Left kidney (tissue), 2 donors: Measurements from ENCODE around the gene LRRC75A. TPM values are rescaled to one million over a fixed set of nuclear protein-coding genes. Genes with fewer than 3 reads are reported as not detected.
A peak's percentile ranks its signal among the peaks of the same experiment; 100 is the strongest.
"Not testable (repeated sequence)": the region's sequence is repeated elsewhere in the genome, so short reads cannot be mapped to it uniquely, and the experiment has no call there.

ENCODE experiments used
- DNase-seq: peaks from one replicate; pipeline ENCODE4 v3.0.0-alpha.2; 2013
- polyA plus RNA-seq: library from polyadenylated mRNA; unstranded; fragments of 120-200 nt; gene quantifications from one replicate; pipeline ENCODE4 v1.2.1, GENCODE V29; 2013; ENCODE audit not compliant: insufficient read length

The LRRC75A gene
- polyA plus RNA-seq, 1 donor, result 3.9 TPM

DNA sequence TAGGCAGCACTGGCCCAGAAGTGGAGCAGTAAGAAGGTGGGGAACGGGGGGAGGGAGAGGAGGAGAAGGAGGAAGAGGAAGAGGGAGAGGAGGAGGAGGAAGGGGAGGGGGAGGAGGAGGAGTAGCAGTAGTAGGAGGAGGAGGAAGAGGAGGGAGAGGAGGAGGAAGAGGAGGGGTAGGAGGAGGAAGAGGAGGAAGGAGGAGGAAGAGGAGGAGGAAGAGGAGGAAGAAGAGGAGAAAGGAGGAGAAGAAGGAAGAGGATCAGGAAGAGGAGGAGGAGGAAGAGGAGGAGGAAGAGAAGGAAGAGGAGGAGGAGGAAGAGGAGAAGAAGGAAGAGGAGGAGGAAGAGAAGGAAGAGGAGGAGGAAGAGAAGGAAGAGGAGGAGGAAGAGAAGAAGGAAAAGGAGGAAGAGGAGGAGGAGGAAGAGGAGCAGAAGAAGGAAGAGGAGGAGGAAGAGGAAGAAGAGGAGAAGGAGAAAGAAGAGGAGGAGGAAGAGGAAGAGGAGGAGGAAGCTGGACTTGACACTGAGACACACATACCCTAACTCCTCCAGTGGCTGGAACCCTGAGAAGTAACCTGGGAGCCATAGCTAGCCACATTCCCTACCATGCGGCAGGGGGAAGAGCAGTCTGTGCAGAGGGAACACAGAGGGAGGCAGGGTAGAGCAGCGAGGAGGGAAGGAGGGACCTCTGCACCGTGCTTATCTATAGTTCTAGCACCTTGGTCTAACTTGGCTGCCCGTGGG lies 35.8 kb downstream of the LRRC75A start:
- no peak for DNase-seq

DNA sequence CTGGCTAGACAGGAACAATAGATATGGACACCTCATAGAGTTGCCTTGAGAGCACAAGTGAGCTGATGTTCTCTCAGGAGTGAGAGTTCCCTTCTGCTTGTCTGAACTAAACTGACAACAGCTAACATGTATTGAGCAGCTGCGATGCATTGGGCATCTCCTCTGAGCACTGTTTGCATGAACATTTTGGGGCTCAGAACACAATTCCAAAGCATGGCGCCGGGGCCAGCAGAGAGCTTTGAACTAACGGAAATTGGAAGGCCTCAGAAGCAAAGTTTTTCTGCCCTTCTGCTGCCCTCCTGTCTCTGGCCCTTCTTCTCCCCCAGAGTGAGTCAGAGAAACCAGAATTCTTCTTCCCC lies 38.5 kb downstream of the LRRC75A start:
- DNase-seq, result no peak

DNA sequence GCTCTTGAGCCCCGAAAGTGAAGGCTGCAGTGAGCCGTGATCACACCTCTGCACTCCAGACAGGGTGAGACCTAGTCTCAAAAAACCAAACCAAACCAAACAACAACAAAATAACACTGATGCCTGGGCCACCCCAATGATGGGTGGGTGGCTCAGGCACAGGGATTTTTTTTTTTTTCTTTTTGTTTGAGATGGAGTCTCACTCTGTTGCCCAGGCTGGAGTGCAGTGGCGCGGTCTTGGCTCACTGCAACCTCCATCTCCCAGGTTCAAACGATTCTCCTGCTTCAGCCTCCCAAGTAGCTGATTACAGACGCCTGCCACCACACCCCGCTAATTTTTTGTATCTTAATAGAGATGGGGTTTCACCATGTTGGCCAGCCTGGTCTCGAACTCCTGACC lies 39.7 kb downstream of the LRRC75A start:
- not testable (repeated sequence) for DNase-seq

DNA sequence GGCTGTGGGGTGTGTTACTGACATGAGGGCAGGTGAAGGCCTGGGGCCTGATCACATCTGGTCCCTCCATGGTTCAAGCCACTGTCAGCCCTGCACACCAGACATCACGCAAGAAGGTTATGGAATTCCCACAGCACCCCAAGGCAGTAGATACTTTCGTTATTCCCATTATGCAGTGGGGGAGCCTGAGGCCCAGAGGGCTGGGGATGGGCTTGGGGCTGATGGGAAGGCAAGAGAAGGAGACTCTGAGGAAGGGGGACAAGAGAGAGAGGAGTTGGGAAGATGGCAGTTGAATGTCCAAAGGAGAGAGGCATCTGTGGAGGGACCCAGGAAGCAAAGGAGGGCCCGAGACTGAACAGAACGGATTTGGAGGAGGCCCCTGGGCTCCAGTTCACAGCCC lies 42.0 kb downstream of the LRRC75A start:
- DNase-seq, result no peak

DNA sequence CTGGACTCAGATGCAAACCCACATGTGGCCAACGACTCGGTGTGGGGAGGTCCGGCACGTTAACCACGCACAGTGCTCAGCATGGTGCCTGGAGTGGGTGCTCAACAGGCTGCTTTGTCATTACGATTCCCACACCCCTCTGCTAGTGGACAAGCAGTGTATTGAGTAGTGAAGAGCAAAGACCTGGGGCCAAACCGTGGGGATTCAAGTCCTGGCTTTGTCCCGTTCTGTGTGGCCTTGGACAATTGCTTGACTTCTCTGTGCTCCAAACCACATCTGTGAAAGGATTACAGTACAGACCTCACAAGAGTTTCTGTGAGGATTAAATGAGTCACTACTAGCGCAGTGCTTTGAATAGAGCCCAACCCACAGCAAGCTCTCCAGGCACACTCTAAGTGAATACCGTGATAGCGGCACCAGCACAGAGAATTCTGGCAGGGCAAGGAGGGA lies 42.8 kb downstream of the LRRC75A start:
- no peak for DNase-seq

DNA sequence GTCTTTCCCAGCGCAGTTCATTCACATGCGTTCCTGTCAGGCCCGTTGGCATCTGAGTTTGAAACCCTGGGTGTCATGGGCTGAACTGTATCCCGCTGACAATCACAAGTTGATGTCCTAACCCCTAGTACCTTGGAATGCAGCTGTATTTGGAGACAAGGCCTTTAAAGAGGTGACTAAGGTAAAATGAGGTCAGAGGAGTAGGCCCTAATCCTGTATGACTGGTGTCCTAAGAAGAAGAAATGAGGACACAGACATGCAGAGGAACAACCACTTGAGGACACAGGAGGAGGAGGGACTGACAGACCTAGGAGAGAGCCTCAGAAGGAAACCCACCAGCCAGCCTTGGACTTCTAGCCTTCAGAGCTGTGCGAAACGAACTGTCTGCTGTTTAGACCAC lies 43.5 kb downstream of the LRRC75A start:
- no peak for DNase-seq

DNA sequence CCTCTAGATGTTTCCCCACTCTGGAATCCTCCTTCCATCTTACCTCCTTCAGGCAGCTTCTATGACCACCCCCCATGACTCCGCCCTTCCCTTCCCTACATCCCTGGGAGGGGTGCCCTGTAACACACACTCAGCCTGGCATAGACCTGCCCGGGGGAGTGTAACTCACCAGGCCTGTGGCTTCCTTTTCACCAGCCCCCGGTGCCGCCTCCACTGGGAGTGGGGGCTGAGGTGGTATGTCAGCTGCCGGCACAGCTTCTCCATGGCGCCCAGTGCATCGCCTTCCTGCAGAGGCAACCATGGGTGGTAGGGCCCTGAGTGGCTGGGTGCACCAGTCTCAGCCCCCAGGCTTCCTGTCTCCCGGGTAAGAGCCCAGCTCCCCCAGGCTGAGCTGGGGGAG lies 44.3 kb downstream of the LRRC75A start:
- no peak for DNase-seq

DNA sequence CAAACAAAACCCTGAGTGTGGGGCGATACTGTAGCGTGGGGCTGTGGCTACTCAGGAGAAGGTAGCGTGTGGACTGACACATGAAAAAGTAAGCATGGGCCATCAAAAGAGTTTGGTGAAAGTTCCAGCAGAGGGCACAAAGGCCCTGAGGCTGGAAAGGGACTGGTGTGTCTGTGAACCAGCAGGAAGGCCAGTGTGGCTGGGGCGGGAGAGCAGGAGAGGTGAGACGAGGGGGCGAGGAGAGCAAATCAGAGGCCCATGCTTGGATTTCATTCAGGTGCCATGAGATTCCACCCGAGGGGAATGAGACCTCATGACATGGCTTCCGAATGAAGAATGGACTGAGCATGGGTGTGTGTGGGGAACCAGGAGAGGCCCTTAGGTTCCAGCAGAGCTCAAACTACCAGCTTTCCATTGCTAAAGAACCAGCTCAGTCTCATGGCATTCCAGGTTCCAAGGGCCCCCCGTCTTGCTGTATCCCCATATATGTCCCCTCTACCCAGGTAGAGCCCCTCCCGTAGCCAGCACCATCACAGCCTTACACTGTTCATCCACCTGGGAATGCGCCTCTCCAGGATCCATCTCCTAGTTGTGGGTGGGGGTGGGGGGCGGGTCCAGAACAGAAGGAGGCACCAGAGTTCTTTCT lies 45.5 kb downstream of the LRRC75A start:
- DNase-seq, result no peak

DNA sequence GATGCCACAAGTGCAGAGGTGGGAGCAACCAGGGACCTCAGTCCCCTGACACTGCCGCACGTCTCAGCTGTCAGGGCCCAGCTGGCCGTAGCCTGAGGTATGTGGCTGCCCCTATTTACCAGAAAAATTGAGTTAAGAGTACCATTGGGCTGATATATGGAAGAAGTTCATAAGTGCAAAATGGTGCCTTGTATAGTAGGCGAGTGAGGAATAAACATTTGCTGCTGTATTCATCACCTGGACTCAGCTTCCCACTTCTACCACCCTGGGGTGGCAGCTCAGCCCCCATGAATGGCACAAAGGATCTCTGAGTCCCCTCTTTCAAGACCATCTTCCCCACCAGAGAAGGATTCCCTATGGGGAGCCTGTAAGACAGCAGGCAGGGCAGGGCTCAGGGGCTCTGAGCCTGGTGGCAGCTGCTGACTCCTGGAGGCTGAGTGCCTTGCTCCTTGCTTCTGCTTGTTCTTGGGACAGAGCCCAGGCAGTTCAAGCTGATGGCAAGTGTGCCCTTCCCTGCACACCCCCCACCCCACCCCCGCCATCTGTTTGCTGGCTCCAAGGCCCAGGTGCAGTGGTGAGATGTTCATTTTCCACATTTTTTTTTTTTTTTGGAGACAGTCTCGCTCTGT lies 47.6 kb downstream of the LRRC75A start:
- no peak for DNase-seq

DNA sequence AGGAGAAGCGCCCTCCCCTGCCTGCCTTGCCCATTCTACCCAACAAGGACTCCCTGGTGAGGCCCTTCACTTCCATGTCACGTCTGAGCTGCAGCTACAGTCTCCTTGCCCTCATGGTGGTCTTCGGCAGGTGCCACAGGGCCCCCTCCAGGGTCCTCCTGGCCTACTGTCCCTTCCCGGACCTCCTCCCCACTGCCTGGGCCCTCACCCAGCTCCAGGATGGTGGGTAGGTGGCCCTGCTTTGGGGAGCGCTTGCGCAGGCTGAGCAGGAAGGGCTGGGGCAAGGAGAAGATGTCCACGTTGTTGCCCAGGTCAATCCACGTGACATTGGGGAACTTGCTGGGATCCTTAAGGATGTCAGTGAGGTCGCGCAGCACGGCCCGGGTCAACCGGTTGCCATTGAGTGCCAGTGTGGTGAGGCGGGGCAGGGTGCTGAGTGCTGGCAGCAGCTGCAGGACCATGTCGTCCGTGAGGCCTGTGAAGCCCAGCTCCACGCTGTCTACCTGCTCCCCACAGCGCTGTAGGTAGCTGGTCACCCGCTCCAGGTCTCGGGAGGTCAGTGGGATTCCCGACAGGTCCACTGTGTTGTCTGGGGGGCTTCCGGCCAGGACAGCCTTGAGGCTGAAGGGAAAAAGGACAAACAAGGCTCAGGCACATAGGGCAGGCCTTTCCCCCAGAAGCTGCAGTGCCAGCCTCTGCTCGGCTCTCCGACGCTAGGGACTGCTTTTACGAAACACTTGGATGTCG lies 48.3 kb downstream of the LRRC75A start:
- no peak for DNase-seq

DNA sequence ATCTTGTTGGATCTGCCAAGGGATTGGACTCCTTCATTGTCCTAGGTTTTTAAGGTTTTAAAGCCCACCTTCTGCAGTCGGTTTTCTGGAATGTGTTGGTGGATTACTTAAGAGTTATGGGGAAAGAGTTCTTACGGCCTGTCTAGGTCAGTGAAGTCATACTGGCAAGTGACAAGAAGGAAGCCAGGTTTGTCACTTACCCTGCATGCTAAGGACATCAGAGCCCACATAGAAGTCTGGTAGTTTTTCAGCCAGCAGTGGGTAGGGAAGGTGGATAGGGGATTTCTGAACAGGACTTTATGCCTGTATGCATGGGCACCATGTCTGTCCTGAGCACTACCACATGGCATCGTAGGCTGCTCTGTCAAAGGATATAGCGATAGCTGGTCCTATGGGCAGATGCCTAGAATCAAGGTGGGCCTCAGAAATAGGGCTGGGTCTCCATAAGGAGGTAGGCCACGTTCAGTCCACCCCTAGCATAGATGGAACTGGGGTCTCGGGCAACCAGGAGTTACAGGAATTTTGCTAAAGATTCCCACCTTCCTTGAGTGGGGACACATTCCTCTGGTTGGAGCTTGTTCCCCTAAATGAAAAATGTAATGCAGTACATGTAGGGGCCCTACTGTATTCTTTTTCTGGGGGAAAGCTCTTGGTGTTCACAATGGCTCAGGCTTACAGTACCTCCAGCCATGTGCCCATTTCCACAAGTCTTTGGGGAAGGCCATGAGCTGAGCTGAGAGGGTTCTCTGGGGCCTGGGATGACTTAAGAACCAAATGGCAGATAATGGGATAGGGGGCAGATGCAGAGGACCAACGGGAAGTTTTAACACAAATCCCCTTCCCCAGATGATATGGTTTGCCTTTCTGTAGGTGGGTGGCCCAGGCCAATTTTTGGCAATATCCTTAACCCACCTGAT lies 49.1 kb downstream of the LRRC75A start:
- DNase-seq, result no peak

DNA sequence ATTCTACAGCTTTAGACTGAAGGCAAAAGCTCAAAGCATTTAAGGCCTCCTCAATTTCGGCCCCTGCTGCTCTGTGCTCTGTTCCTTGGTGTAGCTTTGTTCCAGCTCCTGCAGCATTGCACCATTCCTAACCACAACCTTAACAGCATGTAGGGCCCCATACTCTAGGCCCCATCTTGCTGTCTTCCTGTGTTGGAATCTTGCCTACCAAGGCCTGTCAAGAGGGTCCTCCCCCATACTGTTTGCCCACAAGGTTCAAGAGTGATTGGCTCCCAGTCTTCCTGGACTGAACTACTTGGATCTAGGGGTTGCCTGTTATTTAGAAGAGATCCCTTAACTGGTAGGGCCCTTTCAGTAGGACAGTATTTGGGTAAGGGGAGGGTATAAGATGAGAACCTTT lies 49.9 kb downstream of the LRRC75A start:
- no peak for DNase-seq

DNA sequence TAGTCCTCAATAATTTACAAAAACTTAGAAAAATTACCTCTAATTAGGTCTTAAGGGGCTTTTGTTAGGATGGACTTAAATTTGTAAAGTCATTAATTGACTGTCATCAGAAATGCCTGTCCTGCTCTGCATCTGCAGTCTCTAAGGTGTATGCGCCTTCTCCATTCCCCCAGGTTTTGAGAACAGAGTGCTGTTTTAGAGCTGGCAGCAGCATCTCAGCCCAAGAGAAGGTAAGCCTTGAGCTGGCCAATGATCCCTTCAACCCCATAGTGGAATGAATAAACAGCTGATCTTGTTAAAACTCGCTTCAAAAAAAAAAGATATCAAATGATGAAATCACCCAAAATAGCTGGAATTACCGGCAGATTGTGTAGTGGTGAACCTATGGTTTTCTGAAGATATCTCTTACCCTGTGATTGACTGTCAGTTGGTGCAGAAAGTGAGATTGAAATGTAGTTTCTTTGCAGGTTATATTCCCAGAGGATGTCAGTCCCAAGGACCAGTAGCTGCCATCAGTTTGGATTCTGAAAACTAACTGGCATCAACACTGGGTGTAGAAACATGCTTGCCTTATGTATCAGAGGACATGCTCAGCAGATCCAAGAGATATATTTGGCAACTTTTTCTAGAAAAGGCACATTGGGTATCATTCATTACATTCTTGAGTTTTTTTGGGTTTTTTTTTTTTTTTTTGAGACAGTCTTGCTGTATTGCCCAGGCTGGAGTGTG lies 50.9 kb downstream of the LRRC75A start:
- DNase-seq, result no peak

DNA sequence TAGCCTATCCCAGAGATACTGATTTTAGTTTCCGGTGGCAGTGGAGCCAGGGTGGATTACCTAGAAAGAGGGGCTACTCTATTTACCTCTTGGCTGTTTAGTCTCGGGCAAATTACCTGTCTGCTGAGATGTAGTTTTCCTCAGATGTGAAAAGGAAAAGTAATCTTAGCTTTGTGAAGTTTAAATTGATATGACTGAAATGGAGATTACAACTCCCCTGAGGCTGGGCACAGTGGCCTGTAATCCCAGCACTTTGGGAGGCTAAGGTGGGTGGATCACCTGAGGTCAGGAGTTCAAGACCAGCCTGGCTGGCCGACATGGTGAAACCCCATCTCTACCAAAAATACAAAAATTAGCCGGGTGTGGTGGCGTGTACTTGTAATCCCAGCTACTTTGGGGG lies 51.6 kb downstream of the LRRC75A start:
- DNase-seq, result not testable (repeated sequence)

DNA sequence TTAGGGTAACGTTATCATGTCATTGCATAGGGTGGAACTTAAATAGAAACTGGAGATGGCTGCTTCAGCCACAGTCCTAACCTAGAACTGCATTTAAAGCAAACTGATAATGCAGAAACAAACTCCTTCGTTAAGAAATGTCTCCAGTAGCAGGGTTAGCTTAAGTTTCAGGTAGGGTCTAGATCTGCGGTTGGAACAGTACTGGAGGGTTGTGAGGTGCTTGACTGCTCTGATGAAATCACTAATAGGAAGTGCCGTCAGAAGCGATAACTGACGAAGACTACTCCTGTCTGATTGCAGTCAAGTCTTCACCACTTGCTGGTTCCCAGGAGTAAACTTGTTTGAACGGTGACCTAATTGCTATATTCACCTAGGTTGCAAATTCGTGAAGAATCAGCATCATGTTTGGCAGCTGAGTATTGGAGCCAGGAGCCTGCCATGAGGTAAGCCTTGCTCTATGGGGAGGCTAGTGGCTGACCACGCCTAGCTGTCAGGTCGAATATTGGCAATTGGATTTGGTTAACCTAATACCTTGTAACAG lies 52.1 kb downstream of the LRRC75A start:
- DNase-seq, result no peak

DNA sequence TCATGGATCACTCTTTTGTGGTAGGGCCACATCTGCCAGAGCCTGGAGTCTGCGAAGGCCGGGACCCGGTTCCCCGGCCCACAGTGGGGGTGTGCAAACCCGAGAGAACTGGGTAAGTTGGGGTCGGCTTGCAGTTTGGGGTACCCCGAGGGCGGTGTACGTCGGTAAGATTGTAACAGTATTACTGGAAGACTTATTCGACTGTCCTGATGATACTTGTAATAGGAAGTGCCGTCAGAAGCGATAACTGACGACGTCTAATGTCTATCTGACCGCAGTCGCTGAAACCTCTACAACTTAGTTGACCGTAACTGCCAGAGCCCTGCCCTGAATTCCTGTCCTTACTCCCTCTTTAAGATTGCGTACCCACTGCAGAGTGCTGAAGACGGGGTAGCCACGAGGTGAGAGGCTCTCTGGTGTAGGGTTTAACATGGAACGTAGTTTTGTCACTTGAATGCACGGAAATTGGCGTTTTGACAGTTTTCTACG lies 52.6 kb downstream of the LRRC75A start:
- DNase-seq, result no peak

DNA sequence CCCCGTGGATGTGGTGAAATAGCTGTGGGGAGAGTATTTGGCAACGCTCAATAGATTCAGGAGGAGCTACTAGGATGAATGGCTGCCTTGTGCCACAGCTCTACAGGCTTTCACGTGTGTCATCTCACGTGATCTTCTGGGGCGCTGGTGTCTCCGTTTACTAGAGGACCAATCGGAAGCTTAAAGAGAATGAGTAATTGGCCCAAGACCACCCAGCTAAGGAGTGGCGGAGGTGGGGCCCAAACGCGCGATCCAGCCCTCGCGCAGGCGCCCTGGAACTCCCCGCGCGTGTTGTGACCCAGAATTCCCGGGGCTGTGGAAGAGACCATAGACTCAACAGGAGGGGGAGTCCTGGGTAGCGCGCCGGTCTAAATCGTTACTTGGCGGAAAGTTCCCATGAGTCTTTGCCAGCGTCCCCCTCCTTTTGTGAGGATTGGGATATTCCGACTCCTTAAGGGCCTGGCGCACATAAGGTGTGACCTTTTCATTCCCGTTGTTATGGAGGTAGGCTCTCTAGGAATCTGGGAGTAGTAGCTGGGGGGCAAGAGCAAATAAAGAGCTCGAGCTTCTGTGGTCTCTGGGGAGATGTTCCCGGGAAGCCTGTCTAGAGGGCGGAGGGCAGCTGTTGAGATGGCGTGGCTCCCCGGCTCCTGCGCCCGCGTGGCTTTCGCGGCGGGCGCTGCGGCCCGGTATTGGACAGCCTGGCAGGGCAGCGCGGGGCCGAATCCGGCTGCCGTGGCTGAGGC lies 53.3 kb downstream of the LRRC75A start:
- DNase-seq, result peak; percentile 99

DNA sequence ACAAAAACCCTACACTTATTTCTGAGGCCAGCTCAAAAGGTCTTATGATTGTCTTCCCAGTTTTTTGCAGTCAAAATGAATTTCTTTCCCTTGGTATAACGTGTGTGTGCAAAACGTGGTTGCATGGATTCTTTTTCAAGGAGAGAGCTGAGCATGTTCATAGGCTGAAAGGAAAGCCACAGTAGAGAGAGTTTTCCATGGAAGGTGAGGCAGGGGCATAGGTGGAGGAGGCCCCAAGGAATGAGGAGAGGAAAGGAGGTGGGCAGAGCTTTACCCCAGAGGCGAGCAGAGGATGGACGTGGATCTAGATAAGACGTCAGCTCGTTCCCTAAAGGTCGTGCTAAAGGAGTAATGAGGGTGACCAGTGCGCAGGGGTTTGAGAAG lies 53.8 kb downstream of the LRRC75A start:
- no peak for DNase-seq

DNA sequence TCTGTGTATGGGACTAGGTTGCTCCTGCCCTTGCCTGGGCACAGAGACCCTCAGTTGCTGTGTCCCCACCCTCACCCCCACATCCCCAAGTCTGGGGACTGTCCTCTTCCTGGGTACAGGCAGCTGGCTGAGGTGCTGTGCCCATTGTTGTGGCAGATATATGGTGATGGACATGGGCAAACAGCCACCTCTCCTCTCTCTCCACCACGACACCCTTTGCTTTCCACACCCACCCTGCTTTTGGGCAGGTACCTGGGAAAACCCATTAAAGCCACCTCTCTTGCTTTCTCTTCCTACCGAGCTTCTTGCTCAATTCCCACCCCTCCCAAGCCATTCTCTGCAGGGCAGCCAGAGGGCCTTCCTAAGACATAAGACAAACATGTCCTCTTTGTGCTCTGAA lies 54.9 kb downstream of the LRRC75A start:
- DNase-seq, result no peak
